ENCODE data around the gene RHEB. TPM values are rescaled to one million over a fixed set of nuclear protein-coding genes. Genes with fewer than 3 reads are reported as not detected.

RHEB gene
- total RNA-seq, 1 experiment from 2014 or later, result 209 TPM

Other genes with a start within 250 kb of the RHEB start
- 63.0 and 70.1 TPM in 2 replicates for gene NUB1, start 178.1 kb downstream of the RHEB start, total RNA-seq (2014; rRNA removed; shearing (Covaris generic))
- 0.88 TPM in 1 of 2 replicates, not detected in the other for gene WDR86, start 109.9 kb downstream of the RHEB start, total RNA-seq (2014; rRNA removed; shearing (Covaris generic))
- gene CRYGN, start 79.8 kb downstream of the RHEB start, total RNA-seq (2014; rRNA removed; shearing (Covaris generic)), result not detected in 2 replicates